Measurements from ENCODE around the gene PHF21B.

The PHF21B gene

GRCh38 chr22:44956840-44957767 is 52.7 kb downstream of the PHF21B start:
- DNase-seq = no peak

DNA sequence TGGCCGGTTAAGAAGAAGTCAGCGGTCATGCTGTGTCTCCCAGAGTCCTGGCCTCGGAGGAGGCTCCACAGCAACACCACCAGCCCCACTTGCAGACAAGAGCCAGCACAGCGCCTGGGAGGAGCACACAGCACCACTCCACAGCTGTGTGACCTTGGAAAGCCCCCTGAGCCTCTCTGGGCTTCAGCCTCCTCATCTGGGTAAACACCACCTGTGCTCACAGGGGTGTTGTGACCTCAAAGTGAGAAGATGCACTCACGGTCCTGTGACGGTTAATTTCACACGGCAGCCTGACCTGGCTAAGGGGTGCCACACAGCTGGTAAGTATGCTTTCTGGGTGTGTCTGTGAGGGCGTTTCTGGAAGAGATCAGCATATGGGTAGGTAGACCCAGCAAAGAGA is 54.7 kb downstream of the PHF21B start:
- no peak for DNase-seq

DNA sequence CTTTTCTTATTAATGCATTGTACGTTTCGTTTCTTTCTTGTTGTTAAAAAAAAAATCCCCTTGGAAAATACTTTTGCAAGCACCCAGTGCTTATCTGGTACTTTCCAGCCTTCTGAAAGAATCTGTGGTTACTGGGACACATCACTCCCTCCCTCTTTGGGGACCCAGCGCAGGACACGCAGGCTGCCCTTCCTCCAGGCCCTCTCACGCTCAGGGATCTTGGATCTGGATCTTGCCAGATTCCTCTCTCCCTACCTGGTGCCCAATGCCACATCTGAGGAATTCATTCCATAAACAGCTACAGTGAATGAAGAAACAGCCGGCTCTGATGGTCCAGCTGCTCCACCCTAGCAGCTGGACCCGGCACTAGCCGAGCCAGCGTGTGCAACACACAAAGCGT is 55.7 kb downstream of the PHF21B start:
- DNase-seq = no peak

DNA sequence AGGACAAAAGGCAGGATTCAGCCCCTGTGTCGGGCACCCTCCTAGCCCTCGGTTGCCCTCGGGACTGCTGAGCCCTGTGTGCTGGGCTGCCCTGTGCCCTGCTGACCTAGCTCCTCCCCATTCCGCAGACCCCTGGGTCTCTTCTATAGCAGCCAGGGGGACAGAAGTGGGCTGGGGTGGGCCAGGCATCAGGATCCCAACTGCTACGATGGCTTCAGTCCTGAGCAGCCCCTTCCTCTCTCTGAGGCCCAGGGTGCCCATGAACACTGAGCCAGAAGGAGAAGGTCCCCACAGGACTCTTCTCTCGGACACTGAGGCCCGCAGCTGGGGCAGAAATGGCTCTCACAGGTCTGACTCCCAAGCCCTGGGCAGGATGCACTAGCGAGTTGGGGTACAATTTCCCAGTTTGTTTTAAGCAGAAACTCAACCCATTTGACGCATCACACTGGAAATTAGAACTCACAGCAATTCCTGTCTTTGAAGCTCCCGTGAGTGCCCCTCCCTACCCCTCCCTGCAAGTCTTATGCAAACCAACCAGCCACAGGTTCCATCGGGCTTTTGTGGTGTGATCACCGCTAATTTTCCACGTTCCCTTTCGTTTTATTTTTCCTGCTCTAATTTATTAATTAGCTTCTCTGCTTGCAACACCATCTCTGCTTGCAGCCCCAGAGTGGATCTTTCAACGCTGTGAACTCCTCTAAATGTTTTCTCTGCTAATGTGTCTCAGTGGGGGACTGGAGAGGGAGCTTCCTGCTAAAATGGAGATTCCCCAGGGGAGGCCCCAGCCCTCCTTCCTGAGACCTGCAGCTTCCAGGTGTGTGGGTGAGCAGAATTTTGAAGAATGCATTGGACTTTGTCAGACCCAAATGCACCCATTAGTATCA is 56.7 kb downstream of the PHF21B start:
- DNase-seq = no peak

DNA sequence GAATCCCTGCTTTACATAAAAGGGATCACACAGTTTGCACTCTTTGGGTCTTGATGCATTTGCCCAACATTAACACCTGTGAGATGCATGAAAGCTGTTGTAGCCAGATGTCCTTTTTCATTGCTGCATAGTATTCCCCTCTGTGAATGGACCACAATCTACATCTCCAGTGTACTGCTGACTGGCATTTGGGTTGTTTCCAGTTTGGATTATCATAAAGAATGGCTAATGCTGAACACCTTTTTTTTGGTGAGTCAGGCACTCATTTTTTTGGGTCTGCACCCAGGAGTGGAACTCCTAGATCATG is 58.3 kb downstream of the PHF21B start:
- no peak for DNase-seq

- DNase-seq = no peak
Measured at GRCh38 chr22:44950806-44951509, 58.8 kb downstream of the PHF21B start.

DNA sequence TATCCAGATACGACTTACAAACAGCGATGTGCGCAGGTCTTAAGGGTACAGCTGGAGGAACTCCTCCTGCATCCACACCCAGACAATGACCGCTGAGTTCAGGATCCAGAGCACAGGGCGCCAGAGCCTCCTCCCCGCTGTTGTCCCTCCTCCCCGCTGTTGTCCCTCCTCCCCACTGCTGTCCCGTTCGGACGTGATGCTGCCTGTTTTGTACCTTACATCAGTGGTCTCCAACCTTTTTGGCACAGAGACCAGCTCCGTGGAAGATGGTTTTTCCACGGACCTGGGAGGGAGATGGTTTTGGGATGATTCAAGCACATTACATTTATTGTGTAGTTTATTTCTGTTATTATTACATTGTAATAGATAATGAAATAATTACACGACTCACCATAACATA is 62.0 kb downstream of the PHF21B start:
- DNase-seq = no peak

DNA sequence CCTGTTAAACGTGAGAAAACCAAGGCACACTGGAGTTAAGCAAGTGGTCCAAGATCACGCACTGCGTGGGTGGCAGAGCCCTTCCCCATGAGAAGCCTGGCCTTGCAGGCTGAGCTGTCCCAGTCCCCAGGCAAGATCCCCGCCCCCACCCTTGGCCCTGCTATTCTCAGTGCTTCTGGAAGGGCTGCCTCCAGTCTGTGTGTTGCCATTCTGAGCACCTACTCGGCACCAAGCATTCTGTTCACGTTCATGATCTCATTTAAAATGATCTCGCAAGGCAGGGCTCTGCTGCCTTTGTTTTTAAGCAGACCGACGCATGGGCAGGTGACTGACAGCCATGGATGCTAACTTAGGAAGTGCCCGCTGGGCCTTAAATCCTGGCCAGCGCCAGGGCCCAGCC is 62.8 kb downstream of the PHF21B start:
- DNase-seq = no peak

DNA sequence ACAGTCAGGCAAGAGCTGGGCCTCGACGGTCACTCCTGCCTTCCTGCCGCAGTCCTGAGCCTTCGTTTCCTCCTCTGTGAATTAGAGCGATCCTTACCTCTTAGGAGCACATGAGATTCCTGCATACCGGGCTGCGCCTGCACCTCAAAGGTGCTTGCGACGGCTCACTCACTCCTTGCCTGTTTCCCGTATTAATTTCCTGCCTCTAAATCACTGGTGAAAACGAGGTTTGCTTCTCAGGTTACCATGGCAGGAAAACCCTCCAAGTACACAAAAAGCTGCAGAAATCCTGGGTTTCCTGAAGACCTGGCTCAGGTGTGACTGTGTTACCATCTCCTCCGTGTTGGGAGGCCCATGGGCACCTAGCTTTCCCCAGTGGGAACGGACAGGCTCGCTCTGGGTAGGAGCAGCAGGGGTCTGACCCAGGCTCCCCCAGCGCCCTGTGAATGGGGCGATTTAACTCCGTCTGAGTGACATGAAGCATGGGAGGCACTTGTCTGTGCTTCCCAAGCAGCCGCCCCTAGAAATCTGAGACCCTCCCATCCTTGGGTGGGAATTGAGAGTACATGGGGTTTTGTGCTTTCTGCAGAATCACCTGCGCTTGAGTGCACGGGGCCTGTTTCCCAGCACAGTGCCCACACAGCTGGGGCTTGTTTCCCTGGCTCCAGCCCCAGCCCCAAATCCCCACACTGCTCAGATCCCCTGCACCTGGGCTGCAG is 64.8 kb downstream of the PHF21B start:
- DNase-seq = no peak

- DNase-seq = no peak
Measured at GRCh38 chr22:44943701-44944324, 66.0 kb downstream of the PHF21B start.

DNA sequence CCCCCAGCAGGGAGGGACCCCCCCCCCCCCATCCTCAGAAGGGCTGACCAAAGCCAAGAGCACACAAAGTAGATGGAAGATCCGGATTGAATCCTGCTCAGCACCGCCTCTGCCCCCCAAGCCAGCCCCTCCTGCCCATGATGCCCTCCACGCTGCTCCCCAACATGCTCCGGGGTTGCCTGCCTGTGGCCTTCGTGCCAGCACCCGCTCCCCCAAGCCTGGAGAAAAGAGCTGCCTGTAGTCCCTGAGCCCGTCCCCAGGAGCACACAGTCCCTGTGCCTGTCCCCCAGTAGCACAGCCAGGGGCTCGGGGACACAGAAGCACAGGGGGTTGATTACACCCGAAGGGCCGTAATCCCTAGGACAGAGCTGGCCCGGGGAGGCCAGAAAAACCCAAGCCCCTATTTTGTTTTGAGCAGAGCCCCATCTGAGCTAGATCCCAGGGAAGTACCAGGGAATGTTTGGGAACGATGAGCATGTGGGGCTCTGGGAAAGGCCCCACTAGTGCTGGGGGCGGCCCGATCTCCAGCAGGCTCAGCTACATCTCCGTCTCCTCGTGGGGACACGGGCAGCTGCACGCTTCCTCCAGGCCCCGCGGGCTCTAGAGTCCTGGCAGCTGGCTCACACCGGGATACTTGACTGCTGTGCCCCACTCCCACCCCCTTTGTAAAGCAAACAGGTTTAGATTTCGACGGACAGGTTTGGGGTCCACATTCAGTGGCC is 66.7 kb downstream of the PHF21B start:
- no peak for DNase-seq

- DNase-seq = no peak
Measured at GRCh38 chr22:44942056-44942455, 67.7 kb downstream of the PHF21B start.

GRCh38 chr22:44941207-44941606 is 68.6 kb downstream of the PHF21B start:
- DNase-seq = no peak

DNA sequence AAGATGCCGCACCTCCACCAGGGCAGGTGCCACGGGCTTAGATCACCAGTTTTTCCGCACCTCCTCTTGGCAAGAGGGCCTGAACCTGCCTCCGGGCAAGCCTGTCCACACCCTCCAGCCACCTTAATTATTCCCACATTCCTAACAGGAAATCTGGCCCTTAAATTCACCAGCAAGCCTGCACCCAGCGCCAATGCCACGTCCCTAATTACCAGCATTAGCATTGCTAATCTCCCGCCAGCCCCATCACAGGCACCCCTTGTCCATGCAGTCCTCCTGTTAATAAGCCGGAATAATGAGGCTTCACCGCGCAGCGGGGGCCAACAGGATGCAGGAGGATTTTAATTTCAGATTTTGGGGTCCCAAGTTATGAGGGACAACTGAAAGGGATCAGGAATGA is 69.7 kb downstream of the PHF21B start:
- DNase-seq = no peak

DNA sequence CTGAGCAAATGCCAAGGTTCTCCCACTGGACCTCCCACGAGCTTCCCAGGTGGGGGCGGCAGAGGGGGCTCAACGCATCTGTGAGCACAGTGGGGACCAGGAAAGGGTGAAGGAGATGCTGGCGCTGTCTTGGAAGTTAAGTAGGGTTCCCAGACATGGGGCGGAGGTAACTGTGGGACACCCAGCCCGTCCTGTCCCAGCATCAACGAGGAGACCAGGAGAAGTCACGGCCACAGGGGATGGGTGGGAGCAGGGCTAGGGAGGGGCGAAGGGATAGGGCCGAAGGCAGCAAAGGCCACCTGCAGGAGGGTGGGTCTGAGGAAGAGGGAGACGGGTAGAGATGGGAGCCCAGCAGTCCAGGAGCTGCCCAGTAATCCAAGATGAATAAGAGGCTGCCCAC is 70.4 kb downstream of the PHF21B start:
- no peak for DNase-seq

DNA sequence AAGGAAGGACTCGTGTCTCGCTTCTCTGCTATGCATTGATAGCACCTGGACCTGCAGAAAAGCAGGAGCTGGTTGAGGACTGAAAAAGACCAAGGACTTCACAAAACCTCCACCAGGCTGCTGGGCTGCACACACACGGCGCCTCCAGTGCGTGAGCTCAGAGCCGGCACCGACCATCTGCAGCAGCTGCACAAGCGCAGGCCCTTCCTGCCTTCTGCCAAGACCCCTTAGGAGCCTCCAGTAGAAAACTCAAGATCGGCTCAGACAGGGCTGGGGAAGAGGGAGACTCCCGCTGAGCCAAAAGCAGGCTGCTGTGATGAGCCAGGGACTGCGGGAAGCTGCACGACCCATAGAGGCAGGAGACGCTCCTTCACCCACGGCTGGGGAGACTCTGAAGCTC is 70.9 kb downstream of the PHF21B start:
- no peak for DNase-seq

DNA sequence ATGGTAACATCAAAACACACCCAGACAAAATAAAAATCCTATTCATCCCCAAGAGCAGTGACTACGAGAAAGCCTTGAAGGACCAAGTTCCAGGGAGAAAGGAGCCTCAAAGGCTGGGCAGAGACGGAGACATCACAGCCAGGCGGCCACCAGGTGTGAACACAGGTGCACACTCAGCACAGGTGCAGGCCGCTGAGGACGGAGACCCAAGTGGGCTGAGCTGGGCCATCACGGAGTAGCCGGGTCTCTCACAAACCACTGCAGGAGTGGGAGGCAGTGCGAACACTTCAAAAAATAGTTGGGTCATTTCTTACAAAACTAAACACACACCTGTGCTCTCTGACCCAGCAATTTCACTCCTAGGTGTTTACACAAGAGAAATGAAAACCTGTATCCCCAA is 72.6 kb downstream of the PHF21B start:
- no peak for DNase-seq

- DNase-seq = no peak
Measured at GRCh38 chr22:44936201-44936600, 73.6 kb downstream of the PHF21B start.

DNA sequence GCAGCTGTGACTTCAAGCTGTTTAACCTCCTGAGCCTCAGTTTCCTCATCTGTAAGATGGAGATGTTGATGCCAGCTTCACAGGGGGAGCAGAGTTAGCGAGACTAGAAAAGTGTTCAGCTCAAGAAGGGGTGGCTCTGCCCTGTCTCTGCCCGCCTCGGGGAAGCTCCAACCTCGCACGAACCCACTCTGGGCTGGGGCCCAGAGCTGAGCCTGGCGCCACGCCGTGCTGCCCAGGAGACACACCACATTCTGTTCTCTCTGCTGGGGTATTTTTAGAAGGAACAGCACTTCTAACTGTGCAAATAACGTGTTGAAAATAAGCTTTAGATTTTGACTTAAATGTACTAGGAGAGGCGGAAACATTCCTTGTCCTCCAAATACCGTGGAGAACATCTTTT is 74.1 kb downstream of the PHF21B start:
- DNase-seq = no peak

GRCh38 chr22:44934454-44934735 is 75.4 kb downstream of the PHF21B start:
- no peak for DNase-seq

DNA sequence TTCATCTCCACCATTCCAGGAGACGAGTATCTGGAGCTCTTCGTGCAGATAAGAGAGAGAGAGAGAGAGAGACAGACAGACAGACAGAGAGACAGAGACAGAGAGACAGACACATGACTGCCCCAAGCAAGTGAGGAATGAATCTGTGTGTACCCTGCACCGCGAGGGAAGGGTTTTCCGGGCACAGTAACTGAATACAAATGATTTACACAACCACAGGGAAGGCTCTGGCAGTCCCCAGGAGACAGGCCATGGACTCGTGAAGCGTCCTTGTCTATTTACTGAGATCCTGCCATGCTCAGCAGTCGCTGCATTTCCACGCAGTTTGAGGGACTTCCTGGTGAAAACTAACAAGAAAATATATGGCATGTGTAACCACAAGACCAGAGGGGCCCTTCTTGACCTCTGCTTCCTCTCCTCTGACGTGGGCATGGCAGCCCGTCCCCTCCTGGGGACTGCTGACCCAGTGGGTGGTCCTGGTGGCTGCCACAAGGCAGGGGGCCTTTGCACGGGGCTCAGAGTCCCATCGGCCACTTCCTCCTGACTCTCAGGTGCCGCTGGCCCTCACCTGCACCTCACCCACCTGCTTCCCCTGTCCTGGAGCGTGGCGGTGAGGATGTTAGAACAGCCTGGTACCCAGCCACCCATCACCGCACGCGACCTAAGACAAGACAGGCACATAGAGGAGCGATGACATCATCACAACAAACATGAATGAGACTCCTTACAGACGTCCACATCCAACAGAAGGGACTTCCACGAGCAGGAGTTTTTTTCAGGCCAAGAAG is 75.9 kb downstream of the PHF21B start:
- DNase-seq = no peak
